Transverse colon (tissue), 4 donors: ENCODE data around the gene SPDYE2. TPM values are rescaled to one million over a fixed set of nuclear protein-coding genes. Genes with fewer than 3 reads are reported as not detected.
"Not testable (repeated sequence)": the region's sequence is repeated elsewhere in the genome, so short reads cannot be mapped to it uniquely, and the experiment has no call there.

Source experiments
- DNase-seq: peaks from one replicate; pipeline ENCODE4 v3.0.0-alpha.2; 2019
- H3K27ac ChIP-seq, 4 donors: fragments of 200-600 bp; sonication (generic); 2 replicates each; pipeline ENCODE4 v1.5.1; 2016 to 2018; ENCODE audit warnings: inconsistent platforms in 4 of 4
- H3K27me3 ChIP-seq: fragments of 200-600 bp; sonication (generic); 2 replicates; pipeline ENCODE4 v1.5.1; 2017; ENCODE audit warnings: inconsistent platforms
- H3K36me3 ChIP-seq, 4 donors: fragments of 200-600 bp; sonication (generic); 2 replicates each; pipeline ENCODE4 v1.5.1; 2017 to 2019; ENCODE audit warnings: inconsistent platforms in 4 of 4
- H3K4me1 ChIP-seq, 4 donors: fragments of 200-600 bp; sonication (generic); 2 replicates each; pipeline ENCODE4 v1.5.1; 2017 to 2020; ENCODE audit warnings: inconsistent platforms in 4 of 4
- H3K4me3 ChIP-seq, 4 donors: fragments of 200-600 bp; sonication (generic); 1 replicate in 1 of 4; 2 replicates in 3 of 4; pipeline versions ENCODE4 v1.5.1 to v1.6.1; 2017 to 2019; ENCODE audit warnings: inconsistent platforms in 4 of 4
- H3K9me3 ChIP-seq, 2 donors: fragments of 200-600 bp; sonication (generic); 2 replicates each; pipeline ENCODE4 v1.5.1; 2017 to 2019; ENCODE audit warnings: inconsistent platforms in 2 of 2
- WGBS, 2 donors: methylation state at CpG; one replicate each; pipeline ENCODE4 v1.1.5; 2018; ENCODE audit warnings: low coverage in 1 of 2; 5-methylcytosine and 5-hydroxymethylcytosine counted together
- in situ Hi-C, 4 donors: fragments of 200-750 bp; cut with MboI; loops; one replicate each; pipeline versions ENCODE4 v1.15.0 to v1.15.1; 2017; ENCODE audit warnings: low sequenced_read_pairs in 3 of 4, low pct_ligation_motif_present in 1 of 4, low pct_unique_long_range_greater_than_20kb in 1 of 4
- intact Hi-C: fragments of 100-400 bp; cut with DNase I; formaldehyde crosslinking; loops from one replicate; pipeline ENCODE4 v1.15.1; 2023; ENCODE audit warnings: low total_unique reads
- total RNA-seq, 4 donors: library from RNA; depleted of rRNA; stranded (reverse); fragments of >200 nt; gene quantifications; one replicate each; pipeline ENCODE4 v1.1.0, GENCODE V29; 2016

The SPDYE2 gene
- total RNA-seq, 4 donors from 2014 or later, result not detected

- H3K9me3 ChIP-seq, H3K27me3 ChIP-seq, H3K27ac ChIP-seq, DNase-seq, intact Hi-C loops, in situ Hi-C loops, H3K36me3 ChIP-seq, H3K4me3 ChIP-seq, H3K4me1 ChIP-seq: not testable (repeated sequence)
- no CpG with 5 or more reads among the region's 8 CpGs for WGBS, 2 donors
Measured at GRCh38 chr7:102542083-102542482, 8.9 kb upstream of the SPDYE2 start.

DNA sequence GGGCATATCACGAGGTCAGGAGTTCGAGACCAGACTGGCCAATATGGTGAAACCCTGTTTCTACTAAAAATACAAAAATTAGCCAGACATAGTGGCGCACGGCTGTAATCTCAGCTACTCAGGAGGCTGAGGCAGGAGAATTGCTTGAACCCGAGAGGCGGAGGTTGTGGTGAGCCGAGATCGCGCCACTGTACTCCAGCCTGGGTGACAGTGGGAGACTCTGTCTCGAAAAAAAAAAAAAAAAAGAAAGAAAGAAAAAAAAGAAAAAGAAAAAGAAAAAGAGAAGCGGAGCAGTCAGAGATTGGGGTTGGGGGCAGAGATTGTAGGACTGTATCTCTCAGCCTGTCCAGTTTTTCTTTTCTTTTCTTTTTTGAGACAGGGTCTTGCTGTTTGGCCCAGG is 8.3 kb upstream of the SPDYE2 start:
- in situ Hi-C loops, intact Hi-C loops, H3K4me3 ChIP-seq, H3K9me3 ChIP-seq, H3K4me1 ChIP-seq, H3K27ac ChIP-seq, H3K27me3 ChIP-seq, DNase-seq, H3K36me3 ChIP-seq: not testable (repeated sequence)
- WGBS, 2 donors, result 100% methylated on average over 1 of the region's 11 CpGs; no CpG with 5 or more reads in 1 of the 2 donors

DNA sequence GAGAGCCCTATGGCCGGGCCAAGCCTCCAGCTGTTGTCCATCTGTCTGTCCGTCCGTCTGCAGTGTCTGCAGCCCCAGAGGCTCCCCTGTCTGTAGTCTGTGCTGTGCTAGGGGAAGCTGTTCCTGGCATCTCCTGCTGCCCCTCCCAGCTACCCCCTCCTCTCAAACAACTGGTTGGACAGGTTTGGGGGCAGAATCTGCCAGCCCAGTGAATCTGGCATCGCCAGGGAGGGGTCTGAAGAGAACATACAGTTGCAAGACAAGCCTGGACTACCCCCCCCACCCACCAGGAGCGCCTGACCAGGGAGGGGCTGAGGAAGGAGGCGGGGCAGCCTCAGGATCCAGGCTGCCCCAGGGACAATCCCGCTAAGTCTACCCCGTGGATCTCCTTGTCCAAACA is 7.4 kb upstream of the SPDYE2 start, which contains the start of gene UPK3BL2:
Gene UPK3BL2, minus strand, starts transcription at position 101 of the 400 bp plus-strand sequence. Its CDS starts 60 bp downstream, at position 41.
- H3K27ac ChIP-seq, H3K9me3 ChIP-seq, H3K4me3 ChIP-seq, H3K4me1 ChIP-seq, in situ Hi-C loops, H3K27me3 ChIP-seq, H3K36me3 ChIP-seq, DNase-seq, intact Hi-C loops: not testable (repeated sequence)
- no CpG with 5 or more reads among the region's 8 CpGs for WGBS, 2 donors

DNA sequence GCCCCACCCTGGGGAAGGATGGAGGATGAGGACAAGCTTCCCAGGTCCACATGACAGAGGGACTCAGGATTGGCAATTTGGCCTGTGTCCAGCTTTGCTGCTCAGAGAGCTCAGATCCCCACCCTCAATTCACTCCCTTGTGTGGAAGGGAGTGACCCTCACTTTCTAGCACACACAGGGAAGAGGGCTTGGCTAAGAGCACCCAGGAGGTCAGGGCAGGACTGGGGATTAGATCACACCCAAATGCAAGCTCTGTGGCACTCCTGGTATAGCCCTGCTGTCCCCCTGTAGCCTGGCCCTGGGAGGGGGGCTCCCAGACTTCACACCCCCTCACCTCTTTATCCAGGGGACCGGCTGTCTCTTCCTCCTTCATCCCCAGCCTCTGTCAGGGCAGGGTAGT is 6.7 kb upstream of the SPDYE2 start:
- in situ Hi-C loops, H3K36me3 ChIP-seq, H3K9me3 ChIP-seq, H3K4me1 ChIP-seq, intact Hi-C loops, H3K4me3 ChIP-seq, H3K27me3 ChIP-seq, H3K27ac ChIP-seq, DNase-seq: not testable (repeated sequence)
- 80% methylated on average over 1 of the region's 1 CpG; no CpG with 5 or more reads in 1 of the 2 donors for WGBS, 2 donors

DNA sequence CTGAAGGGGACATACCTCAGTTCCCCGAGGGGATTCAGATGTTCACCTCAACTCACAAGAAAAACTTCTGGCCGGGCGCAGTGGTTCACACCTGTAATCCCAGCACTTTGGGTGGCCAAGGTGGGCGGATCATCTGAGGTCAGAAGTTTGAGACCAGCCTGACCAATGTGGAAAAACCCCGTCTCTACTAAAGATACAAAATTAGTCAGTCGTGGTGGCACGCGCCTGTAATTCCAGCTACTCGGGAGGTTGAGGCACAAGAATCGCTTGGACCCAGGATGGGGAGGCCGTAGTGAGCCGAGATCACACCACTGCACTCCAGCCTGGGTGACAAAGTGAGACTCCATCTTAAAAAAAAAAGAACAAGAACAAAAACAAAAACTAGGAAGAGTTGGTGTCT is 5.7 kb upstream of the SPDYE2 start:
- H3K9me3 ChIP-seq, intact Hi-C loops, H3K36me3 ChIP-seq, H3K27ac ChIP-seq, H3K4me3 ChIP-seq, DNase-seq, in situ Hi-C loops, H3K27me3 ChIP-seq, H3K4me1 ChIP-seq: not testable (repeated sequence)
- WGBS, 2 donors, result 46% methylated on average over 7 of the region's 12 CpGs; no CpG with 5 or more reads in 1 of the 2 donors

GRCh38 chr7:102546353-102546752 is 4.7 kb upstream of the SPDYE2 start:
- H3K9me3 ChIP-seq, H3K36me3 ChIP-seq, intact Hi-C loops, H3K27ac ChIP-seq, DNase-seq, H3K4me3 ChIP-seq, H3K27me3 ChIP-seq, in situ Hi-C loops, H3K4me1 ChIP-seq: not testable (repeated sequence)
- no CpG with 5 or more reads among the region's 6 CpGs for WGBS, 2 donors

GRCh38 chr7:102568620-102569019 is 17.6 kb downstream of the SPDYE2 start:
- intact Hi-C loops, DNase-seq: not testable (repeated sequence)

More at GRCh38 chr7:102568620-102569019, 17.6 kb downstream of the SPDYE2 start:
- H3K4me3 ChIP-seq, H3K27me3 ChIP-seq, H3K9me3 ChIP-seq, H3K36me3 ChIP-seq, in situ Hi-C loops, H3K4me1 ChIP-seq, H3K27ac ChIP-seq: not testable (repeated sequence)
- WGBS, 2 donors, result no CpG with 5 or more reads among the region's 11 CpGs
